CD4-positive, alpha-beta T cell (primary cell): ENCODE results near the gene TBC1D9B. TPM values are rescaled to one million over a fixed set of nuclear protein-coding genes. Genes with fewer than 3 reads are reported as not detected.

Source experiments
- ATAC-seq: fragments of 200-7000 bp; cut with Tn5 transposase; one replicate; pipeline ENCODE4 v1.10.0; 2022; ENCODE audit warnings: mild to moderate bottlenecking; ENCODE audit not compliant: poor library complexity
- CTCF ChIA-PET: fragments of 350-600 bp; sonication (Branson Sonifier 250); formaldehyde crosslinking; loops from one replicate; lab custom pipeline; 2021; ENCODE audit warnings: antibody characterized with exemption, inconsistent platforms; lab: Charles Lee
- POLR2A ChIA-PET: fragments of 350-600 bp; sonication (Branson Sonifier 250); formaldehyde crosslinking; loops from one replicate; lab custom pipeline; 2021; ENCODE audit warnings: antibody characterized with exemption, inconsistent platforms; lab: Charles Lee
- DNase-seq, 14 experiments: peaks; one replicate each; pipeline ENCODE4 v3.0.0-alpha.2; 2013 to 2020; ENCODE audit warnings: mixed read lengths in 2 of 14
- H3K27ac ChIP-seq, 2 donors: one replicate each; pipeline versions ENCODE4 v1.5.1 to v1.7.0; 2013; ENCODE audit warnings: low read length in 2 of 2, low read depth in 1 of 2, mild to moderate bottlenecking in 1 of 2
- H3K27me3 ChIP-seq, 2 experiments: 1 replicate in 1 of 2; 2 replicates in 1 of 2; pipeline versions ENCODE4 v1.6.1 to v1.7.0; 2013; ENCODE audit warnings: low read length in 2 of 2, control low read depth in 1 of 2, mild to moderate bottlenecking in 1 of 2, moderate library complexity in 1 of 2; ENCODE audit not compliant: insufficient read depth in 2 of 2, control insufficient read depth in 1 of 2
- H3K36me3 ChIP-seq: one replicate; pipeline ENCODE4 v1.6.1; 2013; ENCODE audit warnings: low read length, control low read depth; ENCODE audit not compliant: insufficient read depth
- H3K4me1 ChIP-seq: one replicate; pipeline ENCODE4 v1.6.1; 2013; ENCODE audit warnings: low read length, control low read depth; ENCODE audit not compliant: insufficient read depth
- H3K4me3 ChIP-seq: one replicate; pipeline ENCODE4 v1.5.1; 2013; ENCODE audit warnings: mild to moderate bottlenecking, low read length, moderate library complexity
- H3K9me3 ChIP-seq, 2 experiments: 1 replicate in 1 of 2; 2 replicates in 1 of 2; pipeline versions ENCODE4 v1.6.1 to v1.7.0; 2013; ENCODE audit warnings: low read length in 2 of 2, mild to moderate bottlenecking in 2 of 2, control low read depth in 1 of 2, moderate library complexity in 1 of 2; ENCODE audit not compliant: control insufficient read depth in 1 of 2, insufficient read depth in 1 of 2
- H3K27ac Mint-ChIP-seq: one replicate; pipeline ENCODE4 v1.8.0; 2020; ENCODE audit warnings: mixed read lengths
- H3K27me3 Mint-ChIP-seq: one replicate; pipeline ENCODE4 v1.8.0; 2021; ENCODE audit warnings: mixed read lengths
- H3K36me3 Mint-ChIP-seq: one replicate; pipeline ENCODE4 v1.8.0; 2021; ENCODE audit warnings: low read depth, mixed read lengths
- H3K4me1 Mint-ChIP-seq: one replicate; pipeline ENCODE4 v1.8.0; 2021; ENCODE audit warnings: low read depth, mixed read lengths
- H3K4me3 Mint-ChIP-seq: one replicate; pipeline ENCODE4 v1.8.0; 2020; ENCODE audit warnings: mild to moderate bottlenecking, mixed read lengths
- H3K9me3 Mint-ChIP-seq: one replicate; pipeline ENCODE4 v1.8.0; 2020; ENCODE audit warnings: mixed read lengths
- CTCF ChIP-seq: fragments of 200-600 bp; IDR thresholded peaks from one replicate; pipeline ENCODE4 v1.8.0; 2022; ENCODE audit warnings: antibody characterized with exemption, mild to moderate bottlenecking
- intact Hi-C, 2 experiments: fragments of 100-400 bp; cut with DNase I in 1 of 2; cut with micrococcal nuclease in 1 of 2; formaldehyde crosslinking; loops; one replicate each; pipeline versions ENCODE4 v1.15.1 to v1.9.0; 2023 to 2025; cut with DNase I, micrococcal nuclease
- total RNA-seq, 174 experiments: library from RNA in 2 of 174; stranded (reverse) in 2 of 174; gene quantifications; one replicate each; pipeline ENCODE4 v1.2.3 and lab custom pipeline; 2021 to 2026

The TBC1D9B gene
- total RNA-seq, 2 experiments from 2014 or later: 67.5 to 71.8 TPM

DNA sequence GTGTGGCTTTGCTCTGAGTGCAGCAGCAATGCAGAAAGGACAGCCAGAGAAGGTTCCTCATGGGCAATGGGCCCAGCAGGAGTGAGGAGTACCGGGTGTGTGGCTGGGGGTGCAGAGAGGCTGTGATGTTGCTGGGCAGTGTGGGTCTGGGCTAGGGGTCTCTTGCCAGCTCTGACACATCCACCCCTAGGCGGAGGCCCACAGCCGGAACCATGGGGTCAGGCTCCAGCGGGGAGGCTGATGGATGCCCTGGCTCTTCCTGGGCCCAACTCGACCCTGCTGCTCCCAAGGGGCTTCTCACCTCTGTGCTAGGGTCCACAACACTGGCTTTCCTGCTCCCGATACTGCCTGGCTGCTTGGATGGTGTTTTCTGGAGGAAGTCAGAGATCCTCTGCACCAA is 19.9 kb downstream of the TBC1D9B start:
- no peaks in the 10 kb centered on the region for H3K4me1 Mint-ChIP-seq
- no peaks in the 10 kb centered on the region for H3K4me1 ChIP-seq
- CTCF ChIA-PET: no interaction called here
- H3K4me3 Mint-ChIP-seq: no peak overlapping the region
- intact Hi-C loops: no loop called here
- ATAC-seq (no peak), DNase-seq (no peak)
- no peaks in the 10 kb centered on the region for H3K27me3 Mint-ChIP-seq
- peaks cover 78% of the 10 kb centered on the region for H3K36me3 ChIP-seq
- peaks cover 5 to 15% of the 10 kb centered on the region in 2 experiments for H3K9me3 ChIP-seq
- H3K36me3 Mint-ChIP-seq: peaks cover 90% of the 10 kb centered on the region
- peaks cover 4% of the 10 kb centered on the region for H3K9me3 Mint-ChIP-seq
- H3K4me3 ChIP-seq: no peak overlapping the region
- H3K27me3 ChIP-seq: no peaks in the 10 kb centered on the region
- H3K27ac ChIP-seq: no peak overlapping the region
- H3K27ac Mint-ChIP-seq: no peak overlapping the region
- POLR2A ChIA-PET: no interaction called here
- no peak for TF ChIP-seq CTCF

GRCh38 chr5:179887095-179887494 is 20.6 kb downstream of the TBC1D9B start:
- H3K36me3 Mint-ChIP-seq: peaks cover 86% of the 10 kb centered on the region

DNA sequence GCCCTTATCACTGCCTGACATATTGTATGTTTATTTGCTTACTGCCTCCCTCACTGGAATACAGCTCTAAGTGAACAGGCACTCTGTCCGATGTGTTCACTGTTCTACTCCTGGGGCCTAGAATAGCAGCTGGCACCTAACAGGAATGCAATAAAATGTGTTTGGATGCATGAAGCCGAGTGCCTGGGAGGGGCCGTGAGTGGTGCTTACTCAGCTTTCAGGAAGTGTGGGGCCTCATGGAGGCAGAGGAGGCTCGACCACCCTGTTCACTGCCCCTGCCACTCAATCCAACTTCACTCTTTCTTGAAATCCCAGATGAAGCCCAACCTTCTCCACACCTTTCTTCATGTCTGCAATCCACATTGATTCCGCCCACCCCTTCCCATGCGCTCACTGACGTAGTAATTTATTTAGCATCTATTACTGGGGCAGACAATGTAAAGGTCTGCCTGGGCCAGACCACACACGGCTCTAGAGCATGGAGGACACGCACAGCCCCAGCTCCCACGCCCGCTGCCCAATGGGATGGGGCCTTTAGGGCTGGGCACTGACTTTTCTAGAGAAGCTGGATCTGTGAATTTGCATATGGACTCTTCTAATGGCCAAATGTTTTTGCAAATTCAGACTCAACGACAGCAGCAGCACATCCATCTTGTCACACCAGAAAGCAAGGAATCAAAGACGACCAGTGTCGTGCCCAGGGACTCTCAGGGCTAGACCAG is 21.3 kb downstream of the TBC1D9B start:
- no peak overlapping the region for H3K4me3 Mint-ChIP-seq
- H3K9me3 ChIP-seq: peaks cover 10 to 20% of the 10 kb centered on the region in 2 experiments
- H3K27ac Mint-ChIP-seq: no peak overlapping the region
- no peaks in the 10 kb centered on the region for H3K4me1 Mint-ChIP-seq
- CTCF ChIA-PET: no interaction called here
- DNase-seq (no peak), ATAC-seq (no peak)
- H3K36me3 Mint-ChIP-seq: peaks cover 88% of the 10 kb centered on the region
- TF ChIP-seq CTCF: no peak
- no peak overlapping the region for H3K27ac ChIP-seq
- POLR2A ChIA-PET: no interaction called here
- H3K9me3 Mint-ChIP-seq: peaks cover 6% of the 10 kb centered on the region
- H3K27me3 ChIP-seq: no peaks in the 10 kb centered on the region
- H3K36me3 ChIP-seq: peaks cover 63% of the 10 kb centered on the region
- H3K27me3 Mint-ChIP-seq: no peaks in the 10 kb centered on the region
- H3K4me1 ChIP-seq: no peaks in the 10 kb centered on the region
- no peak overlapping the region for H3K4me3 ChIP-seq
- intact Hi-C loops: no loop called here

More at GRCh38 chr5:179887095-179887494, 20.6 kb downstream of the TBC1D9B start:
- intact Hi-C loops: no loop called here
- no peak for TF ChIP-seq CTCF
- no peak for DNase-seq
- H3K4me1 ChIP-seq: no peaks in the 10 kb centered on the region
- no peak for ATAC-seq
- Mint-ChIP-seq H3K4me1 (no peaks in the 10 kb centered on the region), H3K4me3 (no peak overlapping the region), H3K27ac (no peak overlapping the region), H3K27me3 (no peaks in the 10 kb centered on the region), H3K9me3 (peaks cover 5% of the 10 kb centered on the region)
- H3K27ac ChIP-seq: no peak overlapping the region
- H3K36me3 ChIP-seq: peaks cover 71% of the 10 kb centered on the region
- H3K27me3 ChIP-seq: no peaks in the 10 kb centered on the region
- peaks cover 10 to 20% of the 10 kb centered on the region in 2 experiments for H3K9me3 ChIP-seq
- ChIA-PET POLR2A (no interaction called here), CTCF (no interaction called here)
- no peak overlapping the region for H3K4me3 ChIP-seq
